NCI-H748 treated with DMSO at 0.1 percent for 48 hours (cell line): ENCODE results near the gene TMEM204.

ENCODE experiments used
- DNase-seq: peaks from one replicate; lab custom pipeline; 2025; lab: John Stamatoyannopoulos, UW

TMEM204 gene

GRCh38 chr16:1533443-1533951 lies at the start of gene TMEM204:
TSS of gene TMEM204 (plus strand) at chr16:1533666. CDS start at chr16:1534276, 610 bp downstream.
- no peak for DNase-seq

- DNase-seq, result no peak
Measured at GRCh38 chr16:1485847-1486496, 47.5 kb upstream of the TMEM204 start.

GRCh38 chr16:1486551-1487390 lies 46.7 kb upstream of the TMEM204 start:
- no peak for DNase-seq

- no peak for DNase-seq
Measured at GRCh38 chr16:1487395-1488053, 45.9 kb upstream of the TMEM204 start.

- no peak for DNase-seq
Measured at GRCh38 chr16:1488054-1488601, 45.3 kb upstream of the TMEM204 start.

- DNase-seq, result no peak
Measured at GRCh38 chr16:1488619-1489018, 44.8 kb upstream of the TMEM204 start, which contains the start of gene PTX4. TSS of gene PTX4 (minus strand) at chr16:1488944. CDS start at chr16:1488909, 35 bp downstream.

- no peak for DNase-seq
Measured at GRCh38 chr16:1489077-1489476, 44.4 kb upstream of the TMEM204 start.

GRCh38 chr16:1491327-1491726 lies 42.1 kb upstream of the TMEM204 start:
- DNase-seq, result no peak

GRCh38 chr16:1492082-1492922 lies 41.2 kb upstream of the TMEM204 start:
- no peak for DNase-seq

- peak; percentile 21 for DNase-seq
Measured at GRCh38 chr16:1492923-1493745, 40.3 kb upstream of the TMEM204 start, which contains the start of gene TELO2. TSS of gene TELO2 (plus strand) at chr16:1493360. CDS start at chr16:1494282, 922 bp downstream.

GRCh38 chr16:1493746-1494094 lies 39.7 kb upstream of the TMEM204 start:
- DNase-seq, result no peak

GRCh38 chr16:1494129-1494640 lies 39.3 kb upstream of the TMEM204 start:
- no peak for DNase-seq

- no peak for DNase-seq
Measured at GRCh38 chr16:1494711-1495110, 38.8 kb upstream of the TMEM204 start.

- DNase-seq, result no peak
Measured at GRCh38 chr16:1495211-1495888, 38.1 kb upstream of the TMEM204 start.

- no peak for DNase-seq
Measured at GRCh38 chr16:1495889-1496262, 37.6 kb upstream of the TMEM204 start.

- DNase-seq, result no peak
Measured at GRCh38 chr16:1496464-1496863, 37.0 kb upstream of the TMEM204 start.

- DNase-seq, result no peak
Measured at GRCh38 chr16:1497014-1497598, 36.4 kb upstream of the TMEM204 start.

GRCh38 chr16:1498899-1499676 lies 34.4 kb upstream of the TMEM204 start:
- DNase-seq, result no peak
